ENCODE data around the gene IZUMO1.
A peak's percentile ranks its signal among the peaks of the same experiment; 100 is the strongest.
"Not testable (repeated sequence)": the region's sequence is repeated elsewhere in the genome, so short reads cannot be mapped to it uniquely, and the experiment has no call there.

IZUMO1 gene

DNA sequence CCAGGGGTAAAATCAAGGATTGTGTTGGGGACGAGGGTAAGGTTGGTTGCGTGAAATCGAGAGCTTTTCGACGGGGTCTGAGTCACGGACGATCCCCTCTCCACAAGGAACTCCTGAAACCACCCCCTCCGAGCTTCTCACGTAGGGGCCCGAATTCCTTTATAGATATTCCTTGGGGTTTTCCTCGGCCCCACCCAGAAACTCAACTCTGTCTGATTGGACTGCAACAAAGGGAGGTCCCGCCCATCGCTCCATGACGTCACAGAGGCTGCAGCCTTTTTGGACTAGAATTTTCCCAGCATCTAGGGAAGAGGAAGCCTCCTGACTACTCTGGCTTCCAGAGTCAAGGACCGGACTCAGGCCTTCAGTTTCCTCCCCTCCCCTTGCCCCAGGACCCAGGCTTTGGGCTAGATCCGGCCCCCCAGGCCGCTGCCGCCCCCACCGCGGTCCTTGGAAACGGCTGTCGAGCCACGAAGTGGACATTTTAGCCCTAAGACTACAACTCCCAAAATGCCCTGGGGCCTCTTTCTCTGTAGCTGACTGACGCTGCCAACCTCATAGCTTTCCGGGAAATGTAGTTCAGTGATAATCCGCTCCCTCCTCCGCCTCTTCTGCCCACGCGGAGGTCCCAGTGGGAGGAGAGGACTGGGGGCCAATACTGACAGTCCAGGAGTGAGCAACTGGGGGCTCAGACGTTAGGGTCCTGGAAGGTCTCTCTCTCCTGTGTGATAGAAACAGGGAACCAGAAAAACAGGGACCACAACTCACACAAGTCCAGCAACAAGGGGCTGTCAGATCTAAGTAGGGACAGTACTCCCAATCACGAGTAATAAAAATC lies at the start of gene IZUMO1:
Gene IZUMO1 (minus strand): TSS at position 172 of the 838 bp plus-strand sequence. CDS start 1,050 bp downstream, outside the sequence.
- DNase-seq (ENCODE audit: low read depth in 2 of 2, low spot score in 1 of 2), result no peak

DNA sequence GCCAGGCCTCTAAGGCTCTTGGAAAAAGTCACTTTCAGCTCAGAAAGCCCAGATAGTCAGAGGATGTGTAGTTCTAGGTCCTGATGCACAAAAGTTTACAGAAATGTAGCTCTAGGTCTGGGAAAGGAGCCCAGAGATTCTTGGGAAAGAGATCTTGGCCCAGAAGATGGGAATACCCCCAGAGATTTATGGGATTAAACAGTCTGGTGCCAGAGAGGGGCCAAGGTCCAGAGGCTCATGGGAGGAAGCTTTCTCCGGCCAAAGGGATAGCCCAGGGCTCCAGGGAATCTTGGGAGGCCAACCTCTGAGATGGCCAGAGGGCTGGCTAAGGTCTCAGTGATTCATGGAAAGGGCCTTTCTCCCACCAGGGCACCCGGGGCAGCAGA lies 49.0 kb upstream of the IZUMO1 start:
- DNase-seq (ENCODE audit: low read depth in 2 of 2, low spot score in 1 of 2), result no peak

GRCh38 chr19:48795055-48795684 lies 48.5 kb upstream of the IZUMO1 start:
- DNase-seq (ENCODE audit: low read depth in 2 of 2, low spot score in 1 of 2), result peak; percentile 62 to 71

- DNase-seq (ENCODE audit: low read depth in 2 of 2, low spot score in 1 of 2), result no peak
Measured at GRCh38 chr19:48794291-48794690, 47.6 kb upstream of the IZUMO1 start.

DNA sequence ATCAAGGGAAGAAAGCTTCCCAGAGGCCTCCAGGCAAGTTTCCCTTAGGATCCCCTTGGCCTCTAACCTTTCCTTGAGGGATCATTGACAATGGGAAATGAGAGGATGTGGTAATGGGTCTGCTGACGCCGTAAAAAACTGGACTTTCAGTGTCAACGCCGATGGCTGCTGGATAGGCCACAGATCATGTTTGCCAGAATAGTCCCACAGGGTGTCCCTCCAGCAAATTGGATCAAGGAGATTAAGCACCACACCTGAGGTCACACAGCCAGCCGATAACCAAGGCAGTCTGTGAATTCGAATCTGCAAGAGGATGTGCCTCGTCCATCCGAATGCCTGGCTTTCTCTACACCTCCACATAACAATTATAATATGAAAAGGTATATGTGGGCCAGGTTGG lies 46.6 kb upstream of the IZUMO1 start:
- no peak for DNase-seq (ENCODE audit: low read depth in 2 of 2, low spot score in 1 of 2)

DNA sequence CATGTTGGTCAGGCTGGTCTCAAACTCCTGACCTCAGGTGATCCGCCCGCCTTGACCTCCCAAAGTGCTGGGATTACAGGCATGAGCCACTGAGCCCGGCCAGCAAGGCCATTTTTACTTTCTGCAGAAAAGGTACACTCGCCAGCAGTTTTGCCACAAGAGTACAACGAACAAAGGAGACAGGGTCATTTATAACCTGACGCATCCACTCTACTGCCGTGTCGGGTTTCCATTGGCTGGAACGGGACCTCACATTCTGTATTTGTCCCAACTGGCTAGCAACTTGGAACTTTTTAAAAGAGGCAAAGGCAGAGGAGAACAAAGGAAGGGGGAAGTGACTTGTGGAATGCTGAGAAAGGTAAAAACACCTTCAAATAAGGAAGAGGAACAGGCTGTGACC lies 40.6 kb upstream of the IZUMO1 start:
- DNase-seq (ENCODE audit: low read depth in 2 of 2, low spot score in 1 of 2), result not testable (repeated sequence)

DNA sequence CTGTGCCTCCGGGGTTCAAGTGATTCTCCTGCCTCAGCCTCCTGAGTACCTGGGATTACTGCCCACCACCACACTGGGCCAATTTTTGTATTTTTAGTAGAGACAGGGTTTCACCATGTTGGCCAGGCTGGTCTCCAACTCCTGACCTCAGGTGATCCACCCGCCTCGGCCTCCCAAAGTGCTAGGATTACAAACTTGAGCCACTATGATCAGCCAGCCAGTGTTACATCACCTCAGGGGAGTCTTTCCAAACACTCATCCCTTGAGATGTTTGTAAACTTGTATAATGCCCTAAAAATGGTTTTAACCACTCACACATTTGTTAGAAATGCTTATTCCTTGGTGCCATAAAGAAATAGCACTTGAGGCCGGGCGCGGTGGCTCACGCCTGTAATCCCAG lies 39.7 kb upstream of the IZUMO1 start:
- not testable (repeated sequence) for DNase-seq (ENCODE audit: low read depth in 2 of 2, low spot score in 1 of 2)

- no peak for DNase-seq (ENCODE audit: low read depth in 2 of 2, low spot score in 1 of 2)
Measured at GRCh38 chr19:48784527-48784926, 37.8 kb upstream of the IZUMO1 start.

- DNase-seq (ENCODE audit: low read depth in 2 of 2, low spot score in 1 of 2), result no peak
Measured at GRCh38 chr19:48780631-48781391, 34.1 kb upstream of the IZUMO1 start.

DNA sequence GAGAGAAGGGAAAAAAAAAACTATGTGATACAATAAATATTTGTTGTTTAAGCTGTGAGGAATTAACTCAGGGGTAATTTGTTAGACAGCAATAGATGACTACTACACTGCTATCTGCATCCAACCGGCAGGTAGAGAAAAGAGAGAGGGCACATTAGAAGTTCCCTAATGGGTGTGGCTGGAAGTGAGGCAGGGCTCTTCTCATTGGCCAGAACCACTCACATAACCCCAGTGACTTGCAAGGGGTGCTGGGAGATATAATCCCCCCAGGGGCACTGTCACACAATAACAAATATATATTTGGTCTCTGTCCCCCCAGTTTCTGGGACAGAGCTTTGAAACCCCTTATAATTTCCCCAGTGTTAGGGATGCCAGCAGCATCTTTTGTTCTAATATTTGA lies 32.9 kb upstream of the IZUMO1 start:
- no peak for DNase-seq (ENCODE audit: low read depth in 2 of 2, low spot score in 1 of 2)

DNA sequence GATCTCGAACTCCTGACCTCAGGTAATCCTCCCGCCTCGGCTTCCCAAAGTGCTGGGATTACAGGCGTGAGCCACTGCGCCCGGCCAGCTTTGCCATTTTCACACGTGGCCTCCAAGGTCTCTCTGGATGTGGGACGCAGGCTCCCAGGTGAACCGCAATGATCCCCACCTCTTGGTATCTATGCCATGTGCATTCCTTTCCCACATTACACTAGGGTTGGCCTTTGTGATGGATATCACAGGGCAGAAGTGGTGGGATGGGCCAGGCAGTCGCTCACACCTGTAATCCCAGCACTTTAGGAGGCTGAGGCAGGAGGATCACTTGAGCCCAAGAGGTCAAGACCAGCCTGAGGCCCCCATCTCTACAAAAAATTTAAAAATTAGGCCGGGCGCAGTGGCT lies 31.0 kb upstream of the IZUMO1 start:
- DNase-seq (ENCODE audit: low read depth in 2 of 2, low spot score in 1 of 2), result no peak

- DNase-seq (ENCODE audit: low read depth in 2 of 2, low spot score in 1 of 2), result no peak
Measured at GRCh38 chr19:48777139-48777538, 30.4 kb upstream of the IZUMO1 start.

- DNase-seq (ENCODE audit: low read depth in 2 of 2, low spot score in 1 of 2), result no peak
Measured at GRCh38 chr19:48772503-48772953, 25.8 kb upstream of the IZUMO1 start.

GRCh38 chr19:48770734-48771472 lies 24.2 kb upstream of the IZUMO1 start:
- DNase-seq (ENCODE audit: low read depth in 2 of 2, low spot score in 1 of 2), result no peak

DNA sequence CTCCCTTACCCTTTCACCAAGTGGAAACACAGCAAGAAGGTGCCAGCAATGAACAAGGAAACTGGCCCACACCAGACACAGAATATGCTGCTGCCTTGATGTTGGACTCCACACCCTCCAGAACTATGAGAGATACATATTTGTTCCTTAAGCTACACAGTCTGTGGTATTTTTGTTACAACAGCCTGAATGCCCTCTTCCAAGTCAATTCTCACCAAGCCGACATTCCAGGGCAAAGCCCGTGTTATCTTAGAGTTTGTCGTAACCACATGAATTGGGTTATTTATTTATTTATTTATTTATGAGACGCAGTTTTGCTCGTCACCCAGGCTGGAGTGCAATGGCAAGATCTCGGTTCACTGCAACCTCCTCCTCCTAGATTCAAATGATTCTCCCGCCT lies 23.6 kb upstream of the IZUMO1 start:
- DNase-seq (ENCODE audit: low read depth in 2 of 2, low spot score in 1 of 2), result no peak

GRCh38 chr19:48768994-48769713 lies 22.4 kb upstream of the IZUMO1 start:
- no peak for DNase-seq (ENCODE audit: low read depth in 2 of 2, low spot score in 1 of 2)

GRCh38 chr19:48768171-48768753 lies 21.6 kb upstream of the IZUMO1 start:
- DNase-seq (ENCODE audit: low read depth in 2 of 2, low spot score in 1 of 2), result not testable (repeated sequence)

GRCh38 chr19:48765816-48766215 lies 19.1 kb upstream of the IZUMO1 start:
- not testable (repeated sequence) for DNase-seq (ENCODE audit: low read depth in 2 of 2, low spot score in 1 of 2)

DNA sequence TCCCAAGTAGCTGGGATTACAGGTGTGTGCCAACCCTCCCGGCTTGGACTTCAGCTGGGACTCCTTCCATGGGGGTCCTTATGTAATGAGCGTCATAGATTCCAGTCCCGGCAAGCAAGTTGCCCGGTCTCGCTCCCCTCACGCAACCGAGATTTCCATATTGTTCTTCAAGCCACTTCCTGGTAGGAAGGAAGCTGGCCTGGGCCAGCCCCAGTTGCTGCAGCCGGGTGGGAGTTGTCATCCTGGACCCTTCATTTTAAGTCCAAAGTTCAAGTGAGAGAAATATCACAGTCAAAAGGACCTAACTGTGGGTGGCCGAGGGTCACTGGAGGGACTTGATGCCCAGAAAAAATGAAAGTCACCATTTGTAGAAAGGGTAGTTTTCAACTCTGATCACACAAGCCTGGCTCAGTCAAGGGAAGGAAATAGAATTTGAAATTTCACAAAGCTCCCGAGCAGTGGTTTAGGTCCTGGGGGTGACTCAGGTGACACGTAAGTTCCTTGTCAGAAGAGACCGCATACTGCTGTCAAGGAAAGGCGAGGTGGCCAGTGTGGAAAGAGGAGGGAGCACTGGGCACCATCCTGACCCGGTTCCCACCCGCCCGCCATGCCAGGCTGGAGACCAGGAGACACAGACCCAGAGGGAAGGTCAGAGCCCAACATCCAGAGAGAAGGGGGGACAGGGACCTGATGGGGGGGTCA lies 13.9 kb upstream of the IZUMO1 start:
- no peak for DNase-seq (ENCODE audit: low read depth in 2 of 2, low spot score in 1 of 2)
